HL-60 (cell line): ENCODE measurements around the gene SGCA.

Experiments
- CTCF ChIP-seq: IDR thresholded peaks from one replicate; pipeline ENCODE4 v1.5.1; 2011; ENCODE audit warnings: low read length, control low read depth, inconsistent platforms; ENCODE audit not compliant: insufficient read depth
- POLR2AphosphoS5 ChIP-seq: IDR thresholded peaks from 2 replicates; pipeline ENCODE4 v1.6.1; 2012; ENCODE audit warnings: low read depth
- REST ChIP-seq: IDR thresholded peaks from 2 replicates; pipeline ENCODE4 v1.6.1; 2012; ENCODE audit warnings: low read depth; ENCODE audit not compliant: insufficient replicate concordance

- TF ChIP-seq CTCF (peak; percentile 55), POLR2AphosphoS5 (no peak), REST (no peak)
These were observed 12.4 kb downstream of the SGCA start for GRCh38 chr17:50177983-50178834.
